ENCODE data around the gene KY.

Gene KY

GRCh38 chr3:134644731-134645514 is 5.9 kb downstream of the KY start:
- Histone ChIP-seq H3K4me3 (ENCODE audit: low read length) (no peak overlapping the region), H3K4me2 (ENCODE audit: low read length) (no peak overlapping the region), H3K4me1 (ENCODE audit: low read length) (no peaks in the 10 kb centered on the region), H3K27me3 (ENCODE audit: low read depth, low read length) (no peaks in the 10 kb centered on the region), H3K36me3 (replicated peaks; ENCODE audit: low read depth, low read length) (no peaks in the 10 kb centered on the region), H3K9ac (ENCODE audit: low read length) (no peak overlapping the region), H4K20me1 (ENCODE audit: insufficient read depth, low read length) (no peaks in the 10 kb centered on the region), H3K27ac (ENCODE audit: low read length) (no peak overlapping the region), H3K79me2 (ENCODE audit: low read length) (no peaks in the 10 kb centered on the region), H2AFZ (ENCODE audit: low read depth, low read length) (no peak overlapping the region), H3K9me3 (ENCODE audit: insufficient read depth, low read length) (no peaks in the 10 kb centered on the region)
- TF ChIP-seq CTCF (IDR thresholded peaks at IDR 0.05; ENCODE audit: low read depth, low read length) (no peak), EZH2phosphoT487 (IDR thresholded peaks at IDR 0.05; ENCODE audit: low read depth) (no peak)

GRCh38 chr3:134643150-134643675 is 7.6 kb downstream of the KY start:
- H3K79me2 ChIP-seq (ENCODE audit: low read length), result no peaks in the 10 kb centered on the region
- H4K20me1 ChIP-seq (ENCODE audit: insufficient read depth, low read length), result no peaks in the 10 kb centered on the region
- H2AFZ ChIP-seq (ENCODE audit: low read depth, low read length), result no peak overlapping the region
- no peak overlapping the region for H3K4me3 ChIP-seq (ENCODE audit: low read length)
- no peak for TF ChIP-seq EZH2phosphoT487 (IDR thresholded peaks at IDR 0.05; ENCODE audit: low read depth)
- TF ChIP-seq CTCF (IDR thresholded peaks at IDR 0.05; ENCODE audit: low read depth, low read length), result no peak
- no peak overlapping the region for H3K27ac ChIP-seq (ENCODE audit: low read length)
- no peaks in the 10 kb centered on the region for H3K27me3 ChIP-seq (ENCODE audit: low read depth, low read length)
- H3K9me3 ChIP-seq (ENCODE audit: insufficient read depth, low read length), result no peaks in the 10 kb centered on the region
- no peaks in the 10 kb centered on the region for H3K4me1 ChIP-seq (ENCODE audit: low read length)
- H3K9ac ChIP-seq (ENCODE audit: low read length), result no peak overlapping the region
- no peak overlapping the region for H3K4me2 ChIP-seq (ENCODE audit: low read length)
- no peaks in the 10 kb centered on the region for H3K36me3 ChIP-seq (replicated peaks; ENCODE audit: low read depth, low read length)

- Histone ChIP-seq H3K4me3 (ENCODE audit: low read length) (no peak overlapping the region), H3K9ac (ENCODE audit: low read length) (no peak overlapping the region), H3K36me3 (replicated peaks; ENCODE audit: low read depth, low read length) (no peaks in the 10 kb centered on the region), H3K9me3 (ENCODE audit: insufficient read depth, low read length) (no peaks in the 10 kb centered on the region), H4K20me1 (ENCODE audit: insufficient read depth, low read length) (no peaks in the 10 kb centered on the region), H2AFZ (ENCODE audit: low read depth, low read length) (no peak overlapping the region), H3K4me1 (ENCODE audit: low read length) (no peaks in the 10 kb centered on the region), H3K4me2 (ENCODE audit: low read length) (no peak overlapping the region), H3K27me3 (ENCODE audit: low read depth, low read length) (no peaks in the 10 kb centered on the region), H3K27ac (ENCODE audit: low read length) (no peak overlapping the region), H3K79me2 (ENCODE audit: low read length) (no peaks in the 10 kb centered on the region)
- no peak for TF ChIP-seq EZH2phosphoT487 (IDR thresholded peaks at IDR 0.05; ENCODE audit: low read depth)
- no peak for TF ChIP-seq CTCF (IDR thresholded peaks at IDR 0.05; ENCODE audit: low read depth, low read length)
These were observed 8.2 kb downstream of the KY start for GRCh38 chr3:134642445-134643149.

GRCh38 chr3:134641671-134642300 is 9.0 kb downstream of the KY start:
- Histone ChIP-seq H3K9ac (ENCODE audit: low read length) (no peak overlapping the region), H3K27me3 (ENCODE audit: low read depth, low read length) (no peaks in the 10 kb centered on the region)

More at GRCh38 chr3:134641671-134642300, 9.0 kb downstream of the KY start:
- Histone ChIP-seq H3K4me1 (ENCODE audit: low read length) (no peaks in the 10 kb centered on the region), H3K79me2 (ENCODE audit: low read length) (no peaks in the 10 kb centered on the region), H3K4me3 (ENCODE audit: low read length) (no peak overlapping the region), H3K9me3 (ENCODE audit: insufficient read depth, low read length) (no peaks in the 10 kb centered on the region), H2AFZ (ENCODE audit: low read depth, low read length) (no peak overlapping the region), H3K36me3 (replicated peaks; ENCODE audit: low read depth, low read length) (no peaks in the 10 kb centered on the region), H3K27ac (ENCODE audit: low read length) (no peak overlapping the region), H4K20me1 (ENCODE audit: insufficient read depth, low read length) (no peaks in the 10 kb centered on the region), H3K4me2 (ENCODE audit: low read length) (no peak overlapping the region)
- no peak for TF ChIP-seq EZH2phosphoT487 (IDR thresholded peaks at IDR 0.05; ENCODE audit: low read depth)
- no peak for TF ChIP-seq CTCF (IDR thresholded peaks at IDR 0.05; ENCODE audit: low read depth, low read length)

Measured in OCI-LY3 (cell line).